Epithelial cell of proximal tubule (primary cell): Measurements from ENCODE around the gene PTPN1. TPM values are rescaled to one million over a fixed set of nuclear protein-coding genes. Genes with fewer than 3 reads are reported as not detected.

Source experiments
- DNase-seq: peaks from one replicate; pipeline ENCODE4 v3.0.0-alpha.2; 2011; ENCODE audit warnings: low read depth
- H3K4me3 ChIP-seq: 2 replicates; pipeline ENCODE4 v1.5.1; 2011; ENCODE audit warnings: low read depth, mild to moderate bottlenecking, low read length
- CTCF ChIP-seq: conservative IDR thresholded peaks from 2 replicates; pipeline ENCODE4 v1.5.1; 2012; ENCODE audit warnings: low read depth, mild to moderate bottlenecking, low read length
- total RNA-seq: library from RNA; depleted of rRNA; stranded (reverse); fragments of >200 nt; gene quantifications from 2 replicates; pipeline ENCODE4 v1.2.3, GENCODE V29; 2015

Gene PTPN1
- total RNA-seq, 1 donor from 2014 or later: 41.7 TPM

- TF ChIP-seq CTCF: peak; percentile 55
- no peak overlapping the region for H3K4me3 ChIP-seq
- no peak for DNase-seq
These were observed 60.0 kb downstream of the PTPN1 start for GRCh38 chr20:50569864-50570836.

GRCh38 chr20:50571466-50571865 lies 61.3 kb downstream of the PTPN1 start:
- no peak overlapping the region for H3K4me3 ChIP-seq
- DNase-seq: no peak
- no peak for TF ChIP-seq CTCF

- DNase-seq: no peak
These were observed 63.0 kb downstream of the PTPN1 start for GRCh38 chr20:50572938-50573777.

GRCh38 chr20:50574108-50574507 lies 63.9 kb downstream of the PTPN1 start:
- H3K4me3 ChIP-seq: no peak overlapping the region
- no peak for TF ChIP-seq CTCF

More at GRCh38 chr20:50572938-50573777, 63.0 kb downstream of the PTPN1 start:
- no peak overlapping the region for H3K4me3 ChIP-seq
- no peak for TF ChIP-seq CTCF

GRCh38 chr20:50574586-50574985 lies 64.4 kb downstream of the PTPN1 start:
- no peak overlapping the region for H3K4me3 ChIP-seq
- DNase-seq: no peak
- TF ChIP-seq CTCF: no peak

More at GRCh38 chr20:50574108-50574507, 63.9 kb downstream of the PTPN1 start:
- no peak for DNase-seq

- H3K4me3 ChIP-seq: no peak overlapping the region
- TF ChIP-seq CTCF: peak; percentile 72
These were observed 65.9 kb downstream of the PTPN1 start for GRCh38 chr20:50575865-50576720.

More at GRCh38 chr20:50575865-50576720, 65.9 kb downstream of the PTPN1 start:
- no peak for DNase-seq
